22Rv1 (cell line): ENCODE measurements around the gene ASPN.

Source experiments
- ZFX ChIP-seq: fragments of 450-650 bp; IDR thresholded peaks from 2 replicates; pipeline ENCODE4 v1.6.1; 2017; ENCODE audit warnings: antibody characterized with exemption, borderline replicate concordance
- TF ChIP-seq, protein P1 (sequence below): fragments of 450-650 bp; IDR thresholded peaks from 2 replicates; pipeline ENCODE4 v1.5.1; 2017; ENCODE audit warnings: mild to moderate bottlenecking

DNA sequence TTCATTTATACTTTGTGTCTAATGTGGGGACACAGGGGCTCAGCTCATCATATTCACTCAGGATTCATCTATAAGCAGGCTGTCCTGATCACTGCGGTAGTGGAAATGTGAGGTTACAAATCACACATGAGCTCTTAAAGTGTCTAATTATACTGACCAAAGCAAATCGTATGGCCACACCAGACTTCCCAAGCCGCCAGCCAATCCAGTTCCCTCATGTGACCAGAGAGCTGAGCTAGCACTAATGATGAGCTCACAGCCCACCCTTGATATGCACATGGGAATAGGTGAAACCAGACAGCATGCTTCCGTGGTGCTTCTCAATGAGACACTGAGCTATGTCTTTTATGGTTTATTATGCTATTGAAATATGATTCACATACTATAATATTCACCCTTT, 35.9 kb upstream of the ASPN start:
- TF ChIP-seq, protein P1, sequence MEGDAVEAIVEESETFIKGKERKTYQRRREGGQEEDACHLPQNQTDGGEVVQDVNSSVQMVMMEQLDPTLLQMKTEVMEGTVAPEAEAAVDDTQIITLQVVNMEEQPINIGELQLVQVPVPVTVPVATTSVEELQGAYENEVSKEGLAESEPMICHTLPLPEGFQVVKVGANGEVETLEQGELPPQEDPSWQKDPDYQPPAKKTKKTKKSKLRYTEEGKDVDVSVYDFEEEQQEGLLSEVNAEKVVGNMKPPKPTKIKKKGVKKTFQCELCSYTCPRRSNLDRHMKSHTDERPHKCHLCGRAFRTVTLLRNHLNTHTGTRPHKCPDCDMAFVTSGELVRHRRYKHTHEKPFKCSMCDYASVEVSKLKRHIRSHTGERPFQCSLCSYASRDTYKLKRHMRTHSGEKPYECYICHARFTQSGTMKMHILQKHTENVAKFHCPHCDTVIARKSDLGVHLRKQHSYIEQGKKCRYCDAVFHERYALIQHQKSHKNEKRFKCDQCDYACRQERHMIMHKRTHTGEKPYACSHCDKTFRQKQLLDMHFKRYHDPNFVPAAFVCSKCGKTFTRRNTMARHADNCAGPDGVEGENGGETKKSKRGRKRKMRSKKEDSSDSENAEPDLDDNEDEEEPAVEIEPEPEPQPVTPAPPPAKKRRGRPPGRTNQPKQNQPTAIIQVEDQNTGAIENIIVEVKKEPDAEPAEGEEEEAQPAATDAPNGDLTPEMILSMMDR, result no peak
- no peak for TF ChIP-seq ZFX
